HepG2 (cell line): Measurements from ENCODE around the gene SRGAP3.
A peak's percentile ranks its signal among the peaks of the same experiment; 100 is the strongest.

Experiments used
- KDM1A ChIP-seq: IDR thresholded peaks from 2 replicates; pipeline ENCODE4 v1.6.1; 2016; ENCODE audit warnings: missing compliant biosample characterization
- MAF1 ChIP-seq: sonication (generic); formaldehyde crosslinking; IDR thresholded peaks from 2 replicates; pipeline ENCODE4 v1.5.0; 2020; ENCODE audit warnings: missing genetic modification reagents, borderline replicate concordance
- MEIS1 ChIP-seq: sonication (generic); formaldehyde crosslinking; IDR thresholded peaks from 2 replicates; pipeline ENCODE4 v1.9.0; 2021; ENCODE audit warnings: mild to moderate bottlenecking, missing genetic modification reagents, moderate library complexity, borderline replicate concordance
- MYC ChIP-seq: sonication (generic); formaldehyde crosslinking; IDR thresholded peaks from 2 replicates; pipeline ENCODE4 v1.9.0; 2021; ENCODE audit warnings: missing genetic modification reagents, borderline replicate concordance
- NR2F6 ChIP-seq, 2 experiments: IDR thresholded peaks; 2 replicates each; pipeline ENCODE4 v1.6.1; 2016; ENCODE audit warnings: antibody characterized with exemption in 1 of 2, mild to moderate bottlenecking in 1 of 2
- RNF2 ChIP-seq: fragments of 450-650 bp; conservative IDR thresholded peaks from 2 replicates; pipeline ENCODE4 v1.6.1; 2016; ENCODE audit warnings: low read depth
- TF ChIP-seq, protein P1 (sequence below): sonication (generic); formaldehyde crosslinking; IDR thresholded peaks from 2 replicates; pipeline ENCODE4 v1.4.0; 2020; ENCODE audit warnings: missing genetic modification reagents, borderline replicate concordance
- TF ChIP-seq, protein P2 (sequence below): sonication (generic); formaldehyde crosslinking; IDR thresholded peaks from 2 replicates; pipeline ENCODE4 v1.5.0; 2020; ENCODE audit warnings: mild to moderate bottlenecking, missing genetic modification reagents, moderate library complexity
- TF ChIP-seq, protein P3 (sequence below): sonication (generic); formaldehyde crosslinking; IDR thresholded peaks from 2 replicates; pipeline ENCODE4 v1.9.0; 2021; ENCODE audit warnings: missing genetic modification reagents, borderline replicate concordance

GRCh38 chr3:8970971-8971589 is 278.4 kb downstream of the SRGAP3 start:
- TF ChIP-seq MAF1 (CRISPR knock-in tag) (no peak), RNF2 (no peak), NR2F6 (IDR thresholded peaks at IDR 0.05) (no peak), NR2F6 (CRISPR knock-in tag; IDR thresholded peaks at IDR 0.05) (no peak), KDM1A (no peak), MYC (no peak), MEIS1 (CRISPR knock-in tag) (no peak)
- TF ChIP-seq, protein P1, sequence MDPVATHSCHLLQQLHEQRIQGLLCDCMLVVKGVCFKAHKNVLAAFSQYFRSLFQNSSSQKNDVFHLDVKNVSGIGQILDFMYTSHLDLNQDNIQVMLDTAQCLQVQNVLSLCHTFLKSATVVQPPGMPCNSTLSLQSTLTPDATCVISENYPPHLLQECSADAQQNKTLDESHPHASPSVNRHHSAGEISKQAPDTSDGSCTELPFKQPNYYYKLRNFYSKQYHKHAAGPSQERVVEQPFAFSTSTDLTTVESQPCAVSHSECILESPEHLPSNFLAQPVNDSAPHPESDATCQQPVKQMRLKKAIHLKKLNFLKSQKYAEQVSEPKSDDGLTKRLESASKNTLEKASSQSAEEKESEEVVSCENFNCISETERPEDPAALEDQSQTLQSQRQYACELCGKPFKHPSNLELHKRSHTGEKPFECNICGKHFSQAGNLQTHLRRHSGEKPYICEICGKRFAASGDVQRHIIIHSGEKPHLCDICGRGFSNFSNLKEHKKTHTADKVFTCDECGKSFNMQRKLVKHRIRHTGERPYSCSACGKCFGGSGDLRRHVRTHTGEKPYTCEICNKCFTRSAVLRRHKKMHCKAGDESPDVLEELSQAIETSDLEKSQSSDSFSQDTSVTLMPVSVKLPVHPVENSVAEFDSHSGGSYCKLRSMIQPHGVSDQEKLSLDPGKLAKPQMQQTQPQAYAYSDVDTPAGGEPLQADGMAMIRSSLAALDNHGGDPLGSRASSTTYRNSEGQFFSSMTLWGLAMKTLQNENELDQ = no peak
- TF ChIP-seq, protein P2, sequence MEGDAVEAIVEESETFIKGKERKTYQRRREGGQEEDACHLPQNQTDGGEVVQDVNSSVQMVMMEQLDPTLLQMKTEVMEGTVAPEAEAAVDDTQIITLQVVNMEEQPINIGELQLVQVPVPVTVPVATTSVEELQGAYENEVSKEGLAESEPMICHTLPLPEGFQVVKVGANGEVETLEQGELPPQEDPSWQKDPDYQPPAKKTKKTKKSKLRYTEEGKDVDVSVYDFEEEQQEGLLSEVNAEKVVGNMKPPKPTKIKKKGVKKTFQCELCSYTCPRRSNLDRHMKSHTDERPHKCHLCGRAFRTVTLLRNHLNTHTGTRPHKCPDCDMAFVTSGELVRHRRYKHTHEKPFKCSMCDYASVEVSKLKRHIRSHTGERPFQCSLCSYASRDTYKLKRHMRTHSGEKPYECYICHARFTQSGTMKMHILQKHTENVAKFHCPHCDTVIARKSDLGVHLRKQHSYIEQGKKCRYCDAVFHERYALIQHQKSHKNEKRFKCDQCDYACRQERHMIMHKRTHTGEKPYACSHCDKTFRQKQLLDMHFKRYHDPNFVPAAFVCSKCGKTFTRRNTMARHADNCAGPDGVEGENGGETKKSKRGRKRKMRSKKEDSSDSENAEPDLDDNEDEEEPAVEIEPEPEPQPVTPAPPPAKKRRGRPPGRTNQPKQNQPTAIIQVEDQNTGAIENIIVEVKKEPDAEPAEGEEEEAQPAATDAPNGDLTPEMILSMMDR (CRISPR knock-in tag) = peak; percentile 89
- TF ChIP-seq, protein P3, sequence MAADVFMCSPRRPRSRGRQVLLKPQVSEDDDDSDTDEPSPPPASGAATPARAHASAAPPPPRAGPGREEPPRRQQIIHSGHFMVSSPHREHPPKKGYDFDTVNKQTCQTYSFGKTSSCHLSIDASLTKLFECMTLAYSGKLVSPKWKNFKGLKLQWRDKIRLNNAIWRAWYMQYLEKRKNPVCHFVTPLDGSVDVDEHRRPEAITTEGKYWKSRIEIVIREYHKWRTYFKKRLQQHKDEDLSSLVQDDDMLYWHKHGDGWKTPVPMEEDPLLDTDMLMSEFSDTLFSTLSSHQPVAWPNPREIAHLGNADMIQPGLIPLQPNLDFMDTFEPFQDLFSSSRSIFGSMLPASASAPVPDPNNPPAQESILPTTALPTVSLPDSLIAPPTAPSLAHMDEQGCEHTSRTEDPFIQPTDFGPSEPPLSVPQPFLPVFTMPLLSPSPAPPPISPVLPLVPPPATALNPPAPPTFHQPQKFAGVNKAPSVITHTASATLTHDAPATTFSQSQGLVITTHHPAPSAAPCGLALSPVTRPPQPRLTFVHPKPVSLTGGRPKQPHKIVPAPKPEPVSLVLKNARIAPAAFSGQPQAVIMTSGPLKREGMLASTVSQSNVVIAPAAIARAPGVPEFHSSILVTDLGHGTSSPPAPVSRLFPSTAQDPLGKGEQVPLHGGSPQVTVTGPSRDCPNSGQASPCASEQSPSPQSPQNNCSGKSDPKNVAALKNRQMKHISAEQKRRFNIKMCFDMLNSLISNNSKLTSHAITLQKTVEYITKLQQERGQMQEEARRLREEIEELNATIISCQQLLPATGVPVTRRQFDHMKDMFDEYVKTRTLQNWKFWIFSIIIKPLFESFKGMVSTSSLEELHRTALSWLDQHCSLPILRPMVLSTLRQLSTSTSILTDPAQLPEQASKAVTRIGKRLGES (CRISPR knock-in tag) = no peak
